T47D (cell line): ENCODE data around the gene NPIPA8.
"Not testable (repeated sequence)": the region's sequence is repeated elsewhere in the genome, so short reads cannot be mapped to it uniquely, and the experiment has no call there.

ENCODE experiments used
- DNase-seq, 2 experiments: peaks; one replicate each; pipeline versions ENCODE4 v3.0.0 to v3.0.0-alpha.2; 2011 to 2012; ENCODE audit warnings: low read depth in 1 of 2, low spot score in 1 of 2
- in situ Hi-C: cut with HindIII; loops from 2 replicates; pipeline ENCODE4 v1.10.0; 2016; ENCODE audit warnings: low sequenced_read_pairs, low pct_unique_long_range_greater_than_20kb

NPIPA8 gene

GRCh38 chr16:18336636-18337035 is at the start of gene NPIPA8:
Gene NPIPA8, minus strand, starts transcription at chr16:18336736. Its CDS starts 4,074 bp downstream, at chr16:18332662.
- in situ Hi-C loops: not testable (repeated sequence)

GRCh38 chr16:18385285-18385684 is 48.7 kb upstream of the NPIPA8 start:
- DNase-seq, in situ Hi-C loops: not testable (repeated sequence)

More at GRCh38 chr16:18336636-18337035, at the start of gene NPIPA8:
- DNase-seq: not testable (repeated sequence)

- DNase-seq, in situ Hi-C loops: not testable (repeated sequence)
Observed at GRCh38 chr16:18384869-18385268, 48.3 kb upstream of the NPIPA8 start.

GRCh38 chr16:18384098-18384636 is 47.6 kb upstream of the NPIPA8 start:
- DNase-seq, in situ Hi-C loops: not testable (repeated sequence)

- in situ Hi-C loops, DNase-seq: not testable (repeated sequence)
Observed at GRCh38 chr16:18382696-18383095, 46.2 kb upstream of the NPIPA8 start.

GRCh38 chr16:18347742-18348141 is 11.2 kb upstream of the NPIPA8 start:
- DNase-seq, in situ Hi-C loops: not testable (repeated sequence)

- DNase-seq, in situ Hi-C loops: not testable (repeated sequence)
Observed at GRCh38 chr16:18346993-18347392, 10.5 kb upstream of the NPIPA8 start.

- DNase-seq, in situ Hi-C loops: not testable (repeated sequence)
Observed at GRCh38 chr16:18344634-18345033, 8.1 kb upstream of the NPIPA8 start.

- in situ Hi-C loops, DNase-seq: not testable (repeated sequence)
Observed at GRCh38 chr16:18341986-18342385, 5.5 kb upstream of the NPIPA8 start.

GRCh38 chr16:18341417-18341960 is 5.0 kb upstream of the NPIPA8 start:
- in situ Hi-C loops, DNase-seq: not testable (repeated sequence)

GRCh38 chr16:18339210-18339609 is 2.7 kb upstream of the NPIPA8 start:
- not testable (repeated sequence) for DNase-seq

GRCh38 chr16:18311811-18312210 is 24.7 kb downstream of the NPIPA8 start:
- DNase-seq, in situ Hi-C loops: not testable (repeated sequence)

More at GRCh38 chr16:18339210-18339609, 2.7 kb upstream of the NPIPA8 start:
- in situ Hi-C loops: not testable (repeated sequence)

GRCh38 chr16:18309159-18309558 is 27.4 kb downstream of the NPIPA8 start:
- DNase-seq: not testable (repeated sequence)

GRCh38 chr16:18307241-18307640 is 29.3 kb downstream of the NPIPA8 start:
- DNase-seq, in situ Hi-C loops: not testable (repeated sequence)

More at GRCh38 chr16:18309159-18309558, 27.4 kb downstream of the NPIPA8 start:
- in situ Hi-C loops: not testable (repeated sequence)

GRCh38 chr16:18306066-18306465 is 30.5 kb downstream of the NPIPA8 start:
- DNase-seq, in situ Hi-C loops: not testable (repeated sequence)

GRCh38 chr16:18303059-18303706 is 33.4 kb downstream of the NPIPA8 start:
- in situ Hi-C loops, DNase-seq: not testable (repeated sequence)

GRCh38 chr16:18297714-18298113 is 38.8 kb downstream of the NPIPA8 start:
- in situ Hi-C loops, DNase-seq: not testable (repeated sequence)

- DNase-seq, in situ Hi-C loops: not testable (repeated sequence)
Observed at GRCh38 chr16:18296931-18297330, 39.6 kb downstream of the NPIPA8 start.

- in situ Hi-C loops, DNase-seq: not testable (repeated sequence)
Observed at GRCh38 chr16:18294371-18294770, 42.2 kb downstream of the NPIPA8 start.
